ENCODE results near the gene TNFAIP1. TPM values are rescaled to one million over a fixed set of nuclear protein-coding genes. Genes with fewer than 3 reads are reported as not detected.
"Not testable (repeated sequence)": the region's sequence is repeated elsewhere in the genome, so short reads cannot be mapped to it uniquely, and the experiment has no call there.

The TNFAIP1 gene
- total RNA-seq, 1 donor from 2014 or later = 75.0 TPM

- DNase-seq (ENCODE audit: low spot score) (no peak), ATAC-seq (no peak)
- intact Hi-C loops (cut with DNase I) = no loop called here
Observed at GRCh38 chr17:28320215-28321061, 15.1 kb upstream of the TNFAIP1 start.

GRCh38 chr17:28324267-28324745 is 11.3 kb upstream of the TNFAIP1 start:
- intact Hi-C loops (cut with DNase I) = no loop called here
- no peak for ATAC-seq
- no peak for DNase-seq (ENCODE audit: low spot score)

GRCh38 chr17:28324781-28325180 is 10.8 kb upstream of the TNFAIP1 start:
- ATAC-seq (no peak), DNase-seq (ENCODE audit: low spot score) (no peak)
- intact Hi-C loops (cut with DNase I) = no loop called here

GRCh38 chr17:28325211-28325610 is 10.3 kb upstream of the TNFAIP1 start:
- intact Hi-C loops (cut with DNase I) = no loop called here
- ATAC-seq (no peak), DNase-seq (ENCODE audit: low spot score) (no peak)

- intact Hi-C loops (cut with DNase I) = no loop called here
- no peak for ATAC-seq
- no peak for DNase-seq (ENCODE audit: low spot score)
Observed at GRCh38 chr17:28326114-28326513, 9.4 kb upstream of the TNFAIP1 start.

- DNase-seq (ENCODE audit: low spot score) = no peak
- ATAC-seq = no peak
- intact Hi-C loops (cut with DNase I) = no loop called here
Observed at GRCh38 chr17:28327031-28327607, 8.4 kb upstream of the TNFAIP1 start.

GRCh38 chr17:28327709-28328108 is 7.9 kb upstream of the TNFAIP1 start:
- DNase-seq (ENCODE audit: low spot score) (no peak), ATAC-seq (no peak)
- intact Hi-C loops (cut with DNase I) = no loop called here

GRCh38 chr17:28328325-28328724 is 7.2 kb upstream of the TNFAIP1 start:
- intact Hi-C loops (cut with DNase I) = no loop called here
- DNase-seq (ENCODE audit: low spot score) (peak; percentile 12), ATAC-seq (no peak)

- ATAC-seq (no peak), DNase-seq (ENCODE audit: low spot score) (peak; percentile 51)
- intact Hi-C loops (cut with DNase I) = no loop called here
Observed at GRCh38 chr17:28330671-28331070, 4.9 kb upstream of the TNFAIP1 start.

- DNase-seq (ENCODE audit: low spot score) (no peak), ATAC-seq (no peak)
- intact Hi-C loops (cut with DNase I) = no loop called here
Observed at GRCh38 chr17:28331891-28332420, 3.6 kb upstream of the TNFAIP1 start.

- no peak for DNase-seq (ENCODE audit: low spot score)
- ATAC-seq = no peak
- intact Hi-C loops (cut with DNase I) = no loop called here
Observed at GRCh38 chr17:28333083-28333746, 2.3 kb upstream of the TNFAIP1 start.

GRCh38 chr17:28334171-28334570 is 1.4 kb upstream of the TNFAIP1 start:
- ATAC-seq (no peak), DNase-seq (ENCODE audit: low spot score) (no peak)
- intact Hi-C loops (cut with DNase I) = no loop called here

GRCh38 chr17:28334666-28335200 is 828 bp upstream of the TNFAIP1 start:
- no peak for ATAC-seq
- no peak for DNase-seq (ENCODE audit: low spot score)

GRCh38 chr17:28335959-28336871 is 654 bp downstream of the TNFAIP1 start:
- intact Hi-C loops (cut with DNase I) = no loop called here
- ATAC-seq (peak; percentile 7), DNase-seq (ENCODE audit: low spot score) (peak; percentile 81)

More at GRCh38 chr17:28334666-28335200, 828 bp upstream of the TNFAIP1 start:
- intact Hi-C loops (cut with DNase I) = no loop called here

GRCh38 chr17:28338056-28338768 is 2.7 kb downstream of the TNFAIP1 start:
- DNase-seq (ENCODE audit: low spot score) = no peak
- ATAC-seq = no peak
- intact Hi-C loops (cut with DNase I) = no loop called here

GRCh38 chr17:28338769-28339212 is 3.2 kb downstream of the TNFAIP1 start:
- ATAC-seq; DNase-seq (ENCODE audit: low spot score); intact Hi-C loops (cut with DNase I): not testable (repeated sequence)

- intact Hi-C loops (cut with DNase I) = no loop called here
- DNase-seq (ENCODE audit: low spot score) (no peak), ATAC-seq (no peak)
Observed at GRCh38 chr17:28339431-28339830, 3.9 kb downstream of the TNFAIP1 start.

GRCh38 chr17:28340374-28340773 is 4.8 kb downstream of the TNFAIP1 start:
- DNase-seq (ENCODE audit: low spot score) (no peak), ATAC-seq (no peak)
- intact Hi-C loops (cut with DNase I) = no loop called here

Measured in sciatic nerve (tissue), 2 donors.